HG02970 (cell line): ENCODE results near the gene CBLC.
A peak's percentile ranks its signal among the peaks of the same experiment; 100 is the strongest.
"Not testable (repeated sequence)": the region's sequence is repeated elsewhere in the genome, so short reads cannot be mapped to it uniquely, and the experiment has no call there.

Experiments used
- ATAC-seq: cut with Tn5 transposase; IDR thresholded peaks from one replicate; pipeline ENCODE4 v1.9.1; 2021; ENCODE audit warnings: mild to moderate bottlenecking, moderate library complexity, moderate number of reproducible peaks; ENCODE audit not compliant: unreplicated experiment, low FRiP score

CBLC gene

GRCh38 chr19:44759083-44759804, 18.4 kb upstream of the CBLC start:
- ATAC-seq = no peak

DNA sequence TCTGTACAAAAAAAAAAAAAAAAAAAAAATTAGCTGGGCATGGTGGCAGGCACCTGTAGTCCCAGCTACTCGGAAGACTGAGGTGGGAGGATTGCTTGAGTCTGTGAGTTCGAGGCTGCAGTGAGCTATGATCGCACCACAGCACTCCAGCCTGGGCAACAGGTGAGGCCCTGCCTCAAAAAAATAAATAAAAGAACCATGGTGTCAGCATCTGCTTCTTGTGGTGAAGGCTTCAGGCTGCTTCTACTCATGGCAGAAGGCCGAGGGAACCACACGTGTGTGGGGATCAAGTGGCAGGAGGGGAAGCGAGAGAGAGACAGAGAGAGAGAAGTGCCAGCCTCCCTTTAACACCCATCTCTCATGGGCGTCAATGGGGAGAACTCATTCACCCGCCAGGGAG, 15.7 kb upstream of the CBLC start:
- ATAC-seq = no peak

- ATAC-seq = no peak
Measured at GRCh38 chr19:44765033-44765948, 12.4 kb upstream of the CBLC start.

DNA sequence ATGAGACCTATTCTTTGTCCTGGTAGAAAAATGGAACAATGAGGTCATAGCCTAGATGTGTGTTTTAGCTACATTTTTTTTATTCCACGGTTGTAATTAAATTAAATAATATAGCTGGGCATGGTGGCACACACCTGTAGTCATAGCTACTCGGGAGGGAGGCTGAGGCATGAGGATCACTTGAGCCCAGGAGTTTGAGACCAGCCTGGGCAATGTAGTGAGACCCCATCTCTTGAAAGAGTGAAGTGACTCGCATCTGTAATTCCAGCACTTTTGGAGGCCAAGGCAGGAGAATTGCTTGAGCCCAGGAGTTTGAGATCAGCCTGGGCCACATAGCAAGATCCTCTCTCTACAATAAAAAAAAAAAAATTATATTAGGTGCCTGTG, 11.7 kb upstream of the CBLC start:
- no peak for ATAC-seq

- no peak for ATAC-seq
Measured at GRCh38 chr19:44767295-44768180, 10.2 kb upstream of the CBLC start.

DNA sequence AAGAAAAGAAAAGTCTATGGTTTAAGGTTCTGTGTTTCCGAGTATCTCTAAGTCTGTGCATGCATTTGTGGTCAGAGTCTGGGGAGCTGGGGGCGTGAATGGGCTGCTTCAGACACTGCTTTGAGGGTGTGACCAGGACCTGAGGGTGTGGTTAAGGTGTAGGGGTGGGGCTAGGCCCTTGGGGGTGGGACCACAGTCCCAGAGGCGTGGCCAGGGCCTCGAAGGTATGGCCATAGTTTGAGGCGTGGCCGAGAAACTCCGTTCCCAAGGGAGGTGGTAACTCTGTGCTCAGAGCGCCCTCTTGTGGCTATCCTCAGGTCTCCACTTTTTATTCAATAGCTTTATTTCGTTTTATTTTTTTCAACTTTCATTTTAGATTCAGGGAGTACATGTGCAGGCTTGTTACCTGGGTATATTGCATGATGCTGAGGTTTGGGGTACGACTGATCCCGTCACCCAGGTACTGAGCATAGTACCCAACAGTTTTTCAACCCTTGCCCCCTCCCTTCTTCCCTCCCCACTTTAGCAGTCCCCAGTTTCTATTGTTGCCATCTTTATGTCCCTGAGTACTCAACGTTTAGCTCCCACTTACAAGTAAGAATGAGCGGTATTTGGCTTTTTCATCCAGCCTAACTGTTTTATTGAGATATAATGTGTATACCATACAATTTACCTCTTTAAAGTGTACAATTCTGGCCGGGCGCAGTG, 7.0 kb upstream of the CBLC start:
- ATAC-seq = peak; percentile 92

DNA sequence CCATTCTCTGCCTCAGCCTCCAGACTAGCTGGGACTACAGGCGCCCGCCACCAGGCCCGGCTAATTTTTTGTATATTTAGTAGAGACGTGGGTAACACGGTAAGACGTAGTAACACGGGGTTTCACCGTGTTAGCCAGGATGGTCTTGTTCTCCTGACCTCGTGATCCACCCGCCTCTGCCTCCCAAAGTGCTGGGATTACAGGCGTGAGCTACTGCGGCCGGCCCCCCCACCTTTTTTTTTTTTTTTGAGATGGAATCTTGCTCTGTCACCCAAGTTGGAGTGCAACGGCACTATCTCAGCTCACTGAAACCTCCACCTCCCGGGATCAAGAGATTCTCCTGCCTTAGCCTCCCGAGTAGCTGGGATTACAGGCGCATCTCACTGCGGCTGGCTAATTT, 5.5 kb upstream of the CBLC start:
- ATAC-seq = not testable (repeated sequence)

GRCh38 chr19:44772959-44773358, 4.7 kb upstream of the CBLC start:
- ATAC-seq = no peak

DNA sequence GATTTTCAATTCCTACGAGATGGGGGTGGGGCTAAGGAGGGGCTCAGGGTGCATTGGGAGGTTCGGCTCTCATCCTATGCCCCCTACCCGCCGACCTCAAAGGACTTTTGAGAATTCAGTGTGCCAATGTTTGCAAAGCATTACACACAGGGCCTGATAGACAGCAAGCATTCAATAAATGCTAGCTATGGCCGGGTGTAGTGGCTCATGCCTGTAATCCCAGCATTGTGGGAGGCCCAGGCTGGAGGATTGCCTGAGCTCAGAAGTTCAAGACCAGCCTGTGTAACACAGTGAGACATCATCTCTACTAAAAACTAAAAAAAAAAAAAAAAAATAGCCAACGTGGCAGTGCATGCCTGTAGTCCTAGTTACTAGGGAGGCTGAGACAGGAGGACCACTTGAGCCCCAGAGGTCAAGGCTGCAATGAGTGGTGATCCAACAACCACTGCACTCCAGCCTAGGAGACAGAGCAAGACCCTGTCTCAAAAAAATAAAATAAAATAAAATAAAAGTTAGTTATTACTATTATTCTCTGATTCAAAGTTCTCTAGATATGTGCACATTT, 1.9 kb upstream of the CBLC start:
- no peak for ATAC-seq

DNA sequence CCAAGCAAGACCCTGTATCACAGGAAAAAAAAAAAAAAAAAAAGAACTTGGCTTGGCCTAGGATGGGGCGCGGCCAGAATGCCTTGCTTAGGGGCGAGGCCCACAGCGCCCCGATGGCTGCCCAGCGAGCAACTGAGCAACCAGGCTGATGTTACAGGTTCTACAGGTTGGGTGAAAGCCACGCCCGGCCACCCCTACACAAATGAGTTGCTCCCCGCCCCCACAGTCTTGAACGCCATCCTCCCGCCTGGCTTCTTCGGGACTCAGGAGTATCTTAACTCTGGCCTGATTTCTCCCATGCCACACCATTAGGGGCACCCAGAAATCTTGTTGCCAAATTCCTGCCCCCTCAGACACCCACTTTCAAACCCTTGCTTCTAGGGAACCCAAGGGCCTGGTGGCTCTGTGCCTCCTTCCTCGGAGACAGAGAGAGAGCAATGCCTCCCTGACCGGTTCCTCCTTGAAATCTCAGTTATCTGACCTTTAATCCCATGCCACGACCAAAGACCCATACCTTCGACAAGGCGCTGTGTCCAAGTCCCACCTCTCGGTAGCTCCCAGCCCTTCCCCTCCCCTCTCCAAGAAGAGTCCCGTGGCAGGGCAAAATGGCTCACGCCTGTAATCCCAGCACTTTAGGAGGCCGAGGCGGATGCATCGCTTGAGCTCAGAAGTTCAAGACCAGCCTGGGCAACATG, 1.1 kb upstream of the CBLC start:
- ATAC-seq = no peak

- no peak for ATAC-seq
Measured at GRCh38 chr19:44779150-44779549, 1.5 kb downstream of the CBLC start.

- not testable (repeated sequence) for ATAC-seq
Measured at GRCh38 chr19:44781694-44782093, 4.0 kb downstream of the CBLC start.

- ATAC-seq = no peak
Measured at GRCh38 chr19:44782729-44783128, 5.0 kb downstream of the CBLC start.

DNA sequence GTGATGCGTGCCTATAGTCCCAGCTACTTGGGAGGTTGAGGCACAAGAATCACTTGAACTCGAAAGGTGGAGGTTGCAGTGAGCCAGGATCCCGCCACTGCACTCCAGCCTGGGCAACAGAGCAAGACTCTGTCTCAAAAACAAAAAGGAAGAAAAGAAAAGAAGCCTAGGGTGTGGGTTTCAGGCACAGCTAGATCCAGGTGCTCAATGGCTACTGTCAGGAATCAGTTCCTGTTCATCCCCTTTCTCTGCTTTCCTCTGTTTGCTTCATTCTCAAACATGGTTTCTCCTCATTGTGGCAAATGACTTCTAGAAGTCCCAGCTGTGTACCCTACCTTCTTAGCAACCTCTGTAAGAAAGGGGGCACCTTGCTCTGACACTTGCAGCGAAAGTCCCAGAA, 5.9 kb downstream of the CBLC start:
- ATAC-seq = no peak

DNA sequence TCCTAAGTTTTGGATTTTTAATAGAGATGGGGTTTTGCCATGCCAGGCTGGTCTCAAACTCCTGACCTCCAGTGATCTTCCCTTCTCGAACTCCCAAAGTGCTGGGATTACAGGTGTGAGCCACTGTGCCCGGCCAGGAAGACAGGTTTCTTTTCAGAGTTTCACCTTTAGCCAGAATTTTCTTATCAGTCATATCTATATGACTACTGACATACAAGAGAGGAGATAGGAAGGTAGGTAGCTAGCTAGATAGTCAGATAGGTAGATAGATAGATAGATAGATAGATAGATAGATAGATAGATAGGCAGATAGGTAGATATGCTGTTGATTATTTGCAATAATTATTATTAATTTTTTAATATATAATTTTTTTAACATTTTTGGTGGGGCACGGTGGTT, 7.6 kb downstream of the CBLC start:
- ATAC-seq = no peak

GRCh38 chr19:44785993-44786392, 8.3 kb downstream of the CBLC start:
- no peak for ATAC-seq

DNA sequence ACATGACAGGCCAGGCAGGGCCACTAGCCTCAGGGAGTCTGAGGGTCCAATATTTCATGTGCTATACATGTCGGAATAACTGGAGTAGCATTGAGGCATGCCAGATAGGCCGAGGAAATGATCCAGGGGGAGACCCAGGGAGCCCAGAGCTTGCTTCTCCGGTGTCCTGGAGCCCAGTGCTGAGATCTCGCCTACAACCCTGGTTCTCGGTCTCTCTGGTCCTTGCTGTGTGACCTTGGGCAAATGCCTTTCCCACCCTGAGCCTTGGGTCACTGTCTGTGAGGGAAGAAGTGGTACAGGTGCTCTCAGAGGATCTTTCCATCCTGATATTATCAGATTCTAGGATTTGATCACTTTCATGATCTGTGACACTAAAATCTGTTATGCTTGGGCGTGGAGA, 11.3 kb downstream of the CBLC start:
- ATAC-seq = no peak

- no peak for ATAC-seq
Measured at GRCh38 chr19:44789943-44790483, 12.3 kb downstream of the CBLC start.

GRCh38 chr19:44792281-44792680, 14.6 kb downstream of the CBLC start:
- ATAC-seq = no peak
